NCI-H345 treated with DMSO at 0.1 percent for 48 hours (cell line): ENCODE data around the gene PLB1.

Experiments
- DNase-seq: peaks from one replicate; lab custom pipeline; 2025; ENCODE audit not compliant: unreplicated experiment; lab: John Stamatoyannopoulos, UW

PLB1 gene

GRCh38 chr2:28587526-28588291 is 91.8 kb downstream of the PLB1 start:
- DNase-seq: no peak

DNA sequence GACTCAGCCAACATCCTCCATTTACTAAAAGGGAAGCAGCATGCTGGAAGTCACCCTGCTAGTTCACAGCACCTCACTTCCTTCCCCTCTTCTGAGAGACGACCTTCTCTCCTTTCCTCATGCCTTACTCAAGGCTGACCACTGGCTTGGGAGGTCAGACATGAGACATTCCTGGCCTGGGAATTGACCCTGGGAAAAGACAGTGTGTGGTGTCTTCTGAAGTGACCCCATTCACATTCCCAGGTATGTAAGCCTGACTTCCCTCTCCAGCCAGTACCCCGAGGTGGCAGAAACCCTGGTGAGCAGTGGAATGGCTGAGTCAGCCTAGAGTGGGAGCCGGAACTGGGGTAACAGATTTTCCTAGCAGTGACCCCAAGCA is 92.4 kb downstream of the PLB1 start:
- no peak for DNase-seq

- no peak for DNase-seq
These were observed 94.0 kb downstream of the PLB1 start for GRCh38 chr2:28589746-28590463.

DNA sequence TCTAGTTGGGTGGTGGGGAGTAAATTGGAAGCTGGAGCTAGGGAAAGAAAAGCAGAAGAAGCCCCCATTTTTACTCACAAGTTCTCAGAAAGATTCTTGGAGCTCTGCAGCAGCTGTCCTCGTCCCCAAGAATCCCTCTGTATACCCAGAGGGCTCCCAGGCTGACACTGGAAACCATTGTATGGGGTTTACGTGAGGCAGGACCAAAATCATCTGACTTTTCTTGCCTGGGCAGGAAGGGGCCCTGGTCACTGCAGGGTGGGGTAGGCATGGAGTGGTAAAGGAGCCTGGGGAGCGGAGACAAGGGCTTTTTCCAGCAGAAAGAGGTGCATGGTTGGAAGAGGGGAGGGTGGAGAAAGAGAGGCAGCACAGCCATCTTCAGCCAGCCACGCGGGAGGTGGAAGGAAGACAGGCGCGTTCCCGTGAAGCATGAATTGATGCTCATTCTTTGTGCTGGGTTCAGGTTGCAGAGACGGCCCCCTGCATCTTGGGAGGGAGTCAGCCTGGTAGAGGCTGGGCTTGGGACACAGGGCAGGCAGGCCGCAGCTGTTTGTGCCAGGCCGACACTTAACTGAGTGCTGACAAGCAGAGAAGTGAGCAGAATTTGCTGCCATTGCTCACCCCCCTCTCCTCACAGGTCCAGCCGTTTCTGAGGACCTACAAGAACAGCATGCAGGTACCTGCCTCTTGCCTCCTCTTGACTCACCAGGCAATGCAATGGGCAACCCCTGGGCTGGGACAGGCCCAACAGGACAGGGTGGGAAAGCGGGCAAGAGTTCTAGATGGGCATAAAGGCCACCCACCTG is 94.8 kb downstream of the PLB1 start:
- DNase-seq: no peak

- no peak for DNase-seq
These were observed 96.0 kb downstream of the PLB1 start for GRCh38 chr2:28591711-28592335.

DNA sequence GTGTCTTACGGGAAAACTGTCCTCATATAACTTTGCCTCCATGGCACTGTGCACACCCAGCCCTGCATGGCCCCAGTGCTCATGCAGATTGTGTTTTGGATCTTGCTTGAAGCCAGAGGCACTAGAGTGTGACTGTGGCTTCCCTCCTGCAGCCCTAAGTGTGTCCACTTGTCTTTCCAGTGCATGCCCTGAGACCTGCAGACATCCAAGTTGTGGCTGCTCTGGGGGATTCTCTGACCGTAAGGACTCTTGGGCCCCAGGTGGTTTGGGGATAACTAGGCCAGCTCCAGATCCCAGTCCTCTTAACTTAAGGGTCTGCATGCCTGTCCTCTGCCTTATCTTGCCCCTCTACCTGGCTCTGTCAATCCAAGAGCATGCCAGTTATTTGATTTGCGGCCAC is 96.6 kb downstream of the PLB1 start:
- no peak for DNase-seq

GRCh38 chr2:28593160-28593755 is 97.4 kb downstream of the PLB1 start:
- DNase-seq: no peak

- DNase-seq: no peak
These were observed 98.1 kb downstream of the PLB1 start for GRCh38 chr2:28594000-28594331.

- DNase-seq: peak; percentile 71
These were observed 98.7 kb downstream of the PLB1 start for GRCh38 chr2:28594332-28595108.

DNA sequence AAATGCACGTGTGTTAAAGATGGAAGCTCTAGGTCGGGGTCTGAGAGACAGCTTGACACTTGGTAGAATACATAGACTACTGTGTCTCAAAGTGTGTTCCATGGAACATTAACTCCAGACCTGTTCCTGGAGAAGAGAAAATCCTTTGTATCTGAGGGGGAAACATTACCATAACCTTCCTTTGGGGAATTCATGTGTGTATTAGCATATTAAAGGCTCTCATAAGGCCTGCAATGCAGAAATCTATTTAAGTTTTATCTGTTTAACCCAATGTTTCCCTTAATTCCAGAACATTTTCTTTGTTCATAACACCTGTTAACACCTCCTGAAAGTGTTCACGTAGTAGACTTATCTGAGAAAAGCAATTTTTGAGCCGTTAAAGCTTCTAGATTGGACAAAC is 99.5 kb downstream of the PLB1 start:
- no peak for DNase-seq

DNA sequence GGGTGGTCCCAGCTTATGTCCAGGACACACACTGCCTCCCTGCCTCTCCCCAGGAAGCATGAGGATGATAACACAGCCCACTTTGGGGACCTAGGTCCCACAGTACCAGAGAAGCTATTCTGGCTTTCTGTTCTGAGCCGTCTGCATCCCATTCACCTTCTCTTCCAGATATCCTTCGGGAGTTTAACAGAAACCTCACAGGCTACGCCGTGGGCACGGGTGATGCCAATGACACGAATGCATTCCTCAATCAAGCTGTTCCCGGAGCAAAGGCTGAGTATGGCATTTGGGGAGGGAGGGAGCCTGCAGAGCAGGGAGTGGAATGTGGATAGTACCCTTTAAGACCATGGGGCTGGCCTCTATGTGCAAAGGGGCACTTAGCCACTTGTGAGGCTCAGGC is 102.6 kb downstream of the PLB1 start:
- no peak for DNase-seq

- no peak for DNase-seq
These were observed 104.3 kb downstream of the PLB1 start for GRCh38 chr2:28600181-28600580.

GRCh38 chr2:28601616-28602015 is 105.8 kb downstream of the PLB1 start:
- DNase-seq: no peak

GRCh38 chr2:28602136-28602660 is 106.3 kb downstream of the PLB1 start:
- no peak for DNase-seq

GRCh38 chr2:28602751-28603639 is 107.1 kb downstream of the PLB1 start:
- DNase-seq: no peak

- DNase-seq: no peak
These were observed 108.0 kb downstream of the PLB1 start for GRCh38 chr2:28603821-28604220.

DNA sequence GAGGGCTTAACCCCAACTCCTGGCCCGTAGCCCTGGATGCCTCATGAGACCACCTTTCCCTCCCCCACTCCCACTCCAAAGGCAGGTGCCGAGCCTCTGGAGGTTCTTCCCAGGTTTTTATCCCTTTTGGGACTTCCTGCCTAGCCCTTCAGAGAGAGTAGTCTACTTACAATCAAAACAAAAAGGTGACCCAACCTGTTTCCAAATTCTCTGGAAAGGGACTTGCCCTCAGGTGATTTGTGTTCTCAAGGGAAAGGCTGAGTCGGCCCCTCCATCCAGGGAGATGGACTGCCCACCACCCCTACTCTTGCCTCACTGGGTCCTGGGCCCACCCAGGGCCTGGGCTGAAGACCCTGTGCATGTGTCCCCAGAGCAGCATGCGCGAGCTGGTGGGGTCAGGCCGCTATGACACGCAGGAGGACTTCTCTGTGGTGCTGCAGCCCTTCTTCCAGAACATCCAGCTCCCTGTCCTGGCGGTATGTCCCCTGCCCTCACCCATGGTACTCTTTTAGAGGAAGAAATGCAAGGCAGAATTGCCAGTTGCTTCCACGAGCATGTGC is 108.5 kb downstream of the PLB1 start:
- DNase-seq: no peak

DNA sequence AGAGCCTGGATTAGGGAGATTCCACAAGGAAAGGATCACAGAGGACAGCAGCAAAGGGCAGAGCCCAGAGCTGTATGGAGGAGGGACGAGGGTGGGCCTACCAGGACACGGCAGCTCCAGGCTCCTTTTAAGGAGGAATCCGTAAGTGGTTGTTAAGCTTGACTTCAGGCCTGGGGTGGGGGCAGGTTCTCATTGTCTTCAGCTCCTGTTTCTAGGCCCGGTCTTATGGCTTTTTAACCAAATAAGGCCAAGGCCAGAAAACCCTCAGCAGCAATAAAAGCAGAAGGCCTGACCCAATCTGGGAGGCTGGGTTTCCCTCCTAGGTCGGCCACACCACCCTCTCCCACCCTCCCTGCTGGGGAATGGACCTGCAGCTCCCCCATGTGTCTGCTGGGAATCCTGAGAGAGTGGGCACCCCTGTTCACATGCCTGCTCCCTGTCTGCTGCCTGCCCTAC is 111.2 kb downstream of the PLB1 start:
- no peak for DNase-seq
